22Rv1 (cell line): ENCODE data around the gene LMAN1.

Experiments used
- H3K27ac ChIP-seq: fragments of 450-650 bp; 2 replicates; pipeline ENCODE4 v1.5.1; 2017
- CTCF ChIP-seq: fragments of 450-650 bp; IDR thresholded peaks from 2 replicates; pipeline ENCODE4 v1.5.1; 2017; ENCODE audit warnings: mild to moderate bottlenecking
- ZFX ChIP-seq: fragments of 450-650 bp; IDR thresholded peaks from 2 replicates; pipeline ENCODE4 v1.6.1; 2017; ENCODE audit warnings: antibody characterized with exemption, borderline replicate concordance

LMAN1 gene

DNA sequence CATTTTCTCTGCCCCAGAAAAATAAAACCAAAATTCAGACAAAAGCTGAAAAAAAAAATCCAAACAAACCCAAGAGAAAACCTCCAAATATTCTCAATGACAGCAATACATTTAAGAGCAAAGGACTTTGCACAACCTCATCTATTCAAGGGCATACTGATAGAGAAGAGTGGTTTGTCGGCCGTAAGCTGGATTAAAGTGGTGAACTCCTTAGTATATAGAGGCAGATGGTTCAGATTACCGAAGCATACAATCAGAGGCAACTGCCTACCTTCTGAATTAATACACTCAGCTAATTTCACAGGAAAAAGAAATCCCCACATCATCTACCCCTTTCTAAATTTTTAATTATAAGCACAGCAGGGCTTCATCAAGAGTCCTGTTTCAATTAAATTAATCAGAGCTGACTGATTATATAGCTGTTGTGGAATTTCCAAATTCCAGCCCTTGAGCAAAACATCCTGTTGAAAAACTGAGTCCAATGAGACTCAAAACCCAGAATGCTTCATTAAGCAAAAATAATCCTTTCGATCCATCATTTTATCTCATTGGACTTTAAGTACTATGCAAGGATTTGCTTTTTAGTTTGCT, 40.5 kb downstream of the LMAN1 start, which contains the start of gene CPLX4:
Gene CPLX4 (minus strand): TSS at position 190 of the 591 bp plus-strand sequence. CDS start 187 bp downstream, at position 3.
- H3K27ac ChIP-seq: no peak within 1 kb of the TSS
- TF ChIP-seq ZFX: no peak
- no peak for TF ChIP-seq CTCF

- TF ChIP-seq ZFX: no peak
- TF ChIP-seq CTCF: no peak
These were observed 47.4 kb downstream of the LMAN1 start for GRCh38 chr18:59311631-59312030.

DNA sequence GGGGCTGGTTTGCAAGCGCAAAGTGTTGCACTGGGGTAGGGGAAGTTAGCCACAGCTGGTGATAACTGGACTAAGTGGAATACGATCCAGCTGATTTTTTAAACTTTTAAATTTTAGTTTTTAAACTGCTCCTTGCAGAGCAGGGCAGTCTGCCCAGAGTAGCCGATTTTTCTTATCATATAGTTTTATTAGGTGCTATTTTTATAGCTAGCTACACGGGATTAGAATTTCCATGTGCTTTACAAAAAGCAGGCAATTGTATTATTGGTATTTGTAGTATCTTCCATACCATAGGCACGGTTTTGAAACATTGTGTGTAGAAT, 50.2 kb downstream of the LMAN1 start:
- no peak for TF ChIP-seq ZFX
- no peak for TF ChIP-seq CTCF

More at GRCh38 chr18:59311631-59312030, 47.4 kb downstream of the LMAN1 start:
- H3K27ac ChIP-seq: no peak overlapping the region

DNA sequence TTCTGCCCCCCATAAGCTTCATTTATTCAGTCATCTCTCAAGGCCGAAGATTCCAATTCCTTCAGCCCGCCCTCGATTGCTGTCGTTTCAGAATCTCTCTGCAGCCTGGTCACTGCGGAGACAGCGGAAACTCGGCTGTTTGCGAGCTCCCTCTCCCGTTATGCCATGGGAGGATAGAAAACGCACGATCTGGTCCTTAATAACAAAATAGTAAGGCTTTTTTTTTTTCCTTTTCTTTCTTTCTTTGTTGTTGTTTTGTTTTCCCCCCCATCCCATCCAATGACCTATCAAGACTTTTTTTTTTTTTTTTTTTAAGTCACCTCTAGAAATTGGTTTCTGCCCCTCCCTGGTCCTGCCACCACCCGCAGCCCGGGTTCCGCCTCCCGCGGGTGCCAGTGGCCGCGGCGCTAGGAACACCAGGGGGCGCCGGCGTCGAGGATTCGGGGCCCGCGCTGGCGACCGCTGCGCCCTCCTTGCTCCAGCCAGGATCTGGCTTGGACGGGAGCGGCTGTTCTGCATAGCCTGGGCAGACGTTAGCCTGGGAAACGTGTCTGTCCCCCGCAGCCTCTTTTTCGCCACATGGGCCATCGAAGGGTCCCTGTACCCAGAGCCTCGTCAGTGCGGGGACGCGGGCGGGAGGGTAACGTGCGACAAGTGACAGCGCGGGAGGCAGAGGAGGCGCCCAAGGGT, 50.7 kb downstream of the LMAN1 start:
- TF ChIP-seq CTCF: peak; percentile 96
- no peak for TF ChIP-seq ZFX
- H3K27ac ChIP-seq: no peak overlapping the region

More for the DNA sequence above, 50.2 kb downstream of the LMAN1 start:
- H3K27ac ChIP-seq: no peak overlapping the region

DNA sequence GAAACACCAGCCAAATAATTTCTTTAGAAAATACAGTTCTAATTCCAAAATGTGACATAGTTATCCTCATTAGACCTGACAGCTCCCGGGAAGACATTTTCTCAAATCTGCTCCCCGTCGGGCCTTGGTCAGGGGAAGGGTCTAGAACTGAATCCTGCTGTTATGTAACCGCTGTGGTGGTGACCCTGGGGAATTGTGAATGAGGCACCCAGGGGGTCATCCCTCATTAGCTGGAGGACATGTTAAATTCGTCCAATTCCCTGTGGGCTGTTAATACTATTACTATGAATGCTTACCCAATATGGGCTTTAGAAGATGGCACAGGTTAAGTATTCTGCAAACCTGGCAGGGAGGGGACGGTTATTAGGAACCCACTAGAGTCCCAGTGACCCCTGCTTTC, 52.4 kb downstream of the LMAN1 start:
- no peak overlapping the region for H3K27ac ChIP-seq
- TF ChIP-seq ZFX (no peak), CTCF (no peak)

DNA sequence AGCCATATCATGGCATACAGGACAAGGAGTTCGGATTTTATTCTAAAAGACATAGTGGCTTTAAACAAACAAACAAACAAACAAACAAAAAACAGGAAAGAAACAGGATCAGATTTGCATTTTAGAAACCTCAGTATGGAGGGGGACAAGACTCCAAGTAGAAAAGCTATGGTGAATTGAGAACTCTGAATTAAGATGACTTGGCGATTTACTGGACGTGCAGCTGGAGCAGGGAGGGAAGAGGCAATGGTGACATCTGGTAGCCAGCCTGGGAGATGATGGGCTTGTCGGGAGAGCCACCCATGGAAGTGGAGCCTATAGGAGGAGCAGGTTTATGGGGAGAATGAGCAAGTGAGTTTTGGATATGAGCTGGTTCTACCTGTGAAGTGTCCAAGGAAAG, 53.8 kb downstream of the LMAN1 start:
- H3K27ac ChIP-seq: no peak overlapping the region
- TF ChIP-seq CTCF (no peak), ZFX (no peak)

DNA sequence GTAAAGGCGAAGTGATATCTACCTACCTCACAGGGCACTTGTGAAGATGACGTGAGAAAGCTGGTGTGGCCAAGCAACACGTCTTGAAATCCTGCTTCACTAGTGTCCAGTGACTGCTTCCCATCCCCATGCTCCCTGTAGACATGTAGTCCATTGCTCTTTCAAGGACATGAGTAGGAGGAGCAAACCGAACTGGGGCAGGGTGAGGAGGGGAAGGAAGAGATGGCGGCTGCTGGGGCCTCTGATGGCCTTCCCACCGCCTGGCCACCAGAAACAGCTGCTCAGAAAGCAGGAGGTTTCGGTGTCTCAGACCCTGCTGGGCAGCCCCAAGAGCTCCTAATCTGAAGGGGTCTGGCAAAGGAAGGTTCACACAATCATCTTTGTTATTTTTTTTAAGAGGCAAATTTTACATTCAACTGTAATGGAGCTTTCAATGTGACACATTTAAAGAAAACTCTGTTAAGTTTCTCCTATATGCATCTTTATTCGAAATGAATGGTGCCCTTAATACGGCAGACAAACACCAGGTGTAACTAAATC, 55.3 kb downstream of the LMAN1 start:
- TF ChIP-seq CTCF: no peak
- TF ChIP-seq ZFX: no peak
- H3K27ac ChIP-seq: no peak overlapping the region
